Measurements from ENCODE around the gene RCHY1. TPM values are rescaled to one million over a fixed set of nuclear protein-coding genes. Genes with fewer than 3 reads are reported as not detected.

RCHY1 gene
- total RNA-seq, 2 donors from 2014 or later, result 30.6 to 31.9 TPM

DNA sequence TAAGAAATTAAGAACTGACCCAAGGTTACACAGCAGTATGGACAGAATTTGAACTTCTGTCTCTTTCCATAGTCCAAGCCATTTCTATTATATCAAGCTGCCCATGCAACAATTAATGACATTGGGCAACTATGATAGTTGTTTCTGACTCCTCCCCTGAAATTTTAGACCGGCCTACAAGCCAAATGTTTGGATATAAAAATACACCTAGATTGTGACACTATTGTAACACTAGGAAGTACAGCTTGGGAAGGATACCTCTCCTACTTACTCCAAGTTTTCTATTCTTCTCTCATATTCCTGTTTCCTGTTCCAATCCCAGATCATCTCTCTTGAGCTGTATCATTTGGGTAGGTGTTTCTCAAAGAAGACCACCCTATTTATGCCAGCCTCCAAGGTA is 43.5 kb downstream of the RCHY1 start:
- intact Hi-C loops (cut with DNase I), result loop anchor here in 1 of 2 donors (5.0 kb wide), 1 partner anchor 538 kb away; the partner anchor contains the start of gene PARM1
- DNase-seq (ENCODE audit: low spot score), result no peak

- intact Hi-C loops (cut with DNase I), result loop anchor here in 1 of 2 donors (5.0 kb wide), 1 partner anchor 538 kb away; the partner anchor contains the start of gene PARM1
- no peak for DNase-seq (ENCODE audit: low spot score)
Measured at GRCh38 chr4:75469896-75470295, 44.3 kb downstream of the RCHY1 start.

GRCh38 chr4:75457365-75457764 is 56.8 kb downstream of the RCHY1 start:
- intact Hi-C loops (cut with DNase I), result no loop called here
- no peak for DNase-seq (ENCODE audit: low spot score)

DNA sequence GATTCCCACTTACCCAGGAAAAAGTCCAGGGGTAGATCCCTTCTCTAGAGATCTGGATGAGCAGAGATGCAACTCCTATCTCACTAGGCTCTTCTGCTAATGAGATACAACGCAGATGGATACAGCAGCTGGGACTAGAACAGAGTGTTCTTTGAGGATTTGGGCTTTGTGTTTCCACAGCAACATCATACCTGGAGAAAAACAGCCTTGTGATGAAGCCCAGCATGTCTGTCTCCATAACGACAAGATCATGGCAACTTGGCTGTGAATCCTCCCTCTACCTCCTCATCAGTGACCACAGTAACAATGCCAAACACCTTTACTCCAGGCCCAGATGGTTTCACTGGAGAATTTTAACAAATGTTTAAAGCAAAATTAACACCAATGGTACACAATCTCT is 80.1 kb downstream of the RCHY1 start:
- DNase-seq (ENCODE audit: low spot score), result no peak
- intact Hi-C loops (cut with DNase I), result no loop called here

- no peak for DNase-seq (ENCODE audit: low spot score)
- intact Hi-C loops (cut with DNase I), result no loop called here
Measured at GRCh38 chr4:75432683-75433082, 81.5 kb downstream of the RCHY1 start.

DNA sequence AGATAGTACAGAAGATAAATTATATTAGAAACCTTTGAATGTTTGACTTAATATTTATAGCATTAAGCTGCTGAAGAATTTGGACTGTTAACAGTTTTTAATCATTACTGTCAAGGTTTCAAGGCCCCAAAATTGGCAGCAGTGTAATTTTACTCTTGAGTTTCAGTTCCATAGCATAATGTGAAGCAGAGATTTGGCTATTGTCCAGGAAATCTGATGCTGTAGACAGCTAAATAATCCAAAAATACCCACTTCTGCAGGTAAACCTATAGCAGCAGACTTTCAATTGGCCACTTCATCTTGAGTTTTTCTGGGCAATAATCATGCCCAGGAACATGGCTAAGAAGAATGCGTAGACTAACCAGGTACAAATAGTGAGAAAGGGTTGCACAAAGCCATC is 85.0 kb downstream of the RCHY1 start:
- no peak for DNase-seq (ENCODE audit: low spot score)
- intact Hi-C loops (cut with DNase I), result no loop called here

Other genes with a start within 250 kb of the RCHY1 start
- gene THAP6, start 70 bp upstream of the RCHY1 start, total RNA-seq, result 10 to 100 TPM; 15.7 to 19.9 TPM
- gene ODAPH, start 41.7 kb upstream of the RCHY1 start, total RNA-seq, result not detected
- gene CDKL2, start 116.1 kb upstream of the RCHY1 start, total RNA-seq, result 1 to 10 TPM in 1 of 2 donors, under 1 TPM in 1; 0.71 to 1.3 TPM
- 10 to 100 TPM; 76.7 to 87.3 TPM for gene G3BP2, start 159.0 kb upstream of the RCHY1 start, total RNA-seq
- 10 to 100 TPM; 68.8 to 77.3 TPM for gene USO1, start 210.2 kb upstream of the RCHY1 start, total RNA-seq

All from posterior vena cava (tissue), 2 donors.